IPS DF 6.9 (cell line): Measurements from ENCODE around the gene KCNT2.
"Not testable (repeated sequence)": the region's sequence is repeated elsewhere in the genome, so short reads cannot be mapped to it uniquely, and the experiment has no call there.

Experiments
- DNase-seq: peaks from one replicate; pipeline ENCODE4 v3.0.0-alpha.2; 2013; ENCODE audit warnings: low read depth, low spot score
- H3K27ac ChIP-seq: one replicate; pipeline ENCODE4 v1.5.1; 2013; ENCODE audit warnings: low read length, control low read depth
- H3K27me3 ChIP-seq: 2 replicates; pipeline ENCODE4 v1.6.1; 2013; ENCODE audit warnings: mild to moderate bottlenecking, low read length; ENCODE audit not compliant: control insufficient read depth, insufficient read depth
- H3K36me3 ChIP-seq: 2 replicates; pipeline ENCODE4 v1.6.1; 2013; ENCODE audit warnings: low read length; ENCODE audit not compliant: control insufficient read depth, insufficient read depth
- H3K4me1 ChIP-seq: 2 replicates; pipeline ENCODE4 v1.6.1; 2013; ENCODE audit warnings: low read length; ENCODE audit not compliant: control insufficient read depth, insufficient read depth
- H3K4me3 ChIP-seq: 2 replicates; pipeline ENCODE4 v1.5.1; 2013; ENCODE audit warnings: mild to moderate bottlenecking, low read length
- H3K9me3 ChIP-seq: 2 replicates; pipeline ENCODE4 v1.6.1; 2013; ENCODE audit warnings: low read length, inconsistent platforms; ENCODE audit not compliant: control insufficient read depth, insufficient read depth
- WGBS: extraction: QIAGEN DNeasy Blood & Tissue Kit; methylation state at CpG from one replicate; pipeline ENCODE4 v1.1.7; 2013; ENCODE audit warnings: mixed read lengths, missing lambda C conversion rate; ENCODE audit not compliant: insufficient read length, insufficient coverage; 5-methylcytosine and 5-hydroxymethylcytosine counted together

The KCNT2 gene

DNA sequence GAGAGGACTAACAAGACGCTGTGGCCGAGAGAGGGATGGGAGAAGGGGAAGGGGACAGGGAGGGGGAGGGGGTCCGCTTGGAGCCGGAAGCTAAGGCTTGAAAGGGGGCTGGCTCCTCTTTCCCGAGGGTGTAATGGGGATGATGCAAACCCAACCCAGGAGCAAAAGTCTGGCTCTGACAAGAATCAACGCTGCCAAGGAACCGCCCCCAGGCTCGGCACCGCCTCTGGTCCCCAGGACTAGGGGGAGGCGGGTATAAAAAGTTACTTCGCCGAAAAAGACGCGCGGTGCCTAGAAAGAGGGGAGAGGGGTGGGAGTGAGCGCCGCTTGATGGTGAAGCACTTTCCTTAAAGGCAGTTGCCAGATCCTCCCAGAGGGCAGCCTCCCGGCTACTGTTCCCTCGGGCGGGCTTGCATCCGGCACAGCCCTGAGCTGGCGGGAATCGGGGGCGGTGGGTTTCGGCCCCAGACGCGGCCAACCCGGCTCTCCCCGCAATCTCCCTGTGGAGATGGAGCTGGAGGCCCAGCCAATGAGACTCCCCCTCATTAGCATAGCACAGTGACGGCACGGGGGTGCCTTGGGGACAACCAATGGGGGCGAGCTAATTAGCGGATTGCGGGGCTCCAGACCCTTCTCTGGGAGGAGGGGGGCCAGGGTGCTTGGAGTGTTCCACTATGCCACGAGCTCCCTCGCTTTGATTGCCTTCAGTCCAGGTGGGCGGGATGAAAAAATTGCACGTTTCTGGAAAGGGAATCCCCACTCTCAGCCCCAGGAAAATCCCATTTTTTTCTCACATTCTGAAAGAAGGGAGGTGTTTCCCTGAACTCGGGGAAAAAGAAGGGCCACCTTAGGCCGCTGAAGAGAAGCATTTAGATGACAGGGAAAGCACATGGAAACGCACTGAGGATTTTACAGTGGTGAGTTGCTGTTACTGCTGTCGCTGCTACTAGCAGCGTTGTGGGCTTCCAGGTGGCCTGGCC, at the start of gene KCNT2:
Gene KCNT2 (minus strand): TSS at position 51 of the 980 bp plus-strand sequence. CDS start 131 bp downstream, outside the sequence.
- peak within 1 kb of the TSS; percentile 66 for H3K4me3 ChIP-seq

GRCh38 chr1:196655494-196655893, 47.3 kb upstream of the KCNT2 start:
- H3K4me3 ChIP-seq = no peak overlapping the region
- no peaks in the 10 kb centered on the region for H3K4me1 ChIP-seq
- DNase-seq = no peak
- no peaks in the 10 kb centered on the region for H3K36me3 ChIP-seq
- H3K9me3 ChIP-seq = no peaks in the 10 kb centered on the region
- no peaks in the 10 kb centered on the region for H3K27me3 ChIP-seq
- no CpG with 5 or more reads among the region's 3 CpGs for WGBS
- H3K27ac ChIP-seq = no peak overlapping the region

More for the DNA sequence above, at the start of gene KCNT2:
- Histone ChIP-seq H3K4me1 (peaks cover 3% of the 10 kb centered on the region; the same call in 1 of the 2 replicates), H3K27ac (peak within 1 kb of the TSS; percentile 84), H3K9me3 (no peaks in the 10 kb centered on the region), H3K27me3 (no peaks in the 10 kb centered on the region), H3K36me3 (no peaks in the 10 kb centered on the region)
- WGBS = no CpG with 5 or more reads among the region's 43 CpGs
- peak; percentile 93 for DNase-seq

DNA sequence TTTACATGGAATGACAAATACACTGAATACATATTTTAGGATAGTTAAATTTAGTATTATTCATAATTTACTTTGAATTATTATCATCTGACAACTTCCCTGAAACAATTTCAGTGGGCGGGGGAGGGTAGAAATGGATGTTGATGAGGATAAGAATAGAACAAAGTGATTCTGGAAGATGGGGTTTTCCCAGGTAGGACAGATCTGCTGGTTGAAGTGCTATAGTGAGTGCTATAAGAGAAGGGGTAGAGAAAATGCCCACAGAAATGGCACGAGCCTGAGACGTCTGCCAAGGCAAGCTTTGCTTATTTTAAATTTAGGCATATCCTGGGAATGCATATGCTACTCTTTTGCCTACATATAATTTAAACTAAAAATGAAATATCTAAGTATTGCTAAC, 46.8 kb upstream of the KCNT2 start:
- WGBS = no CpG with 5 or more reads among the region's 3 CpGs
- no peaks in the 10 kb centered on the region for H3K27me3 ChIP-seq

GRCh38 chr1:196654271-196654670, 46.0 kb upstream of the KCNT2 start:
- Histone ChIP-seq H3K27ac (no peak overlapping the region), H3K27me3 (no peaks in the 10 kb centered on the region), H3K9me3 (no peaks in the 10 kb centered on the region), H3K4me1 (no peaks in the 10 kb centered on the region), H3K4me3 (no peak overlapping the region), H3K36me3 (no peaks in the 10 kb centered on the region)
- DNase-seq = no peak
- WGBS = no CpG with 5 or more reads among the region's 2 CpGs

More for the DNA sequence above, 46.8 kb upstream of the KCNT2 start:
- Histone ChIP-seq H3K36me3 (no peaks in the 10 kb centered on the region), H3K4me3 (no peak overlapping the region), H3K27ac (no peak overlapping the region), H3K9me3 (no peaks in the 10 kb centered on the region), H3K4me1 (no peaks in the 10 kb centered on the region)
- no peak for DNase-seq

GRCh38 chr1:196651637-196652215, 43.5 kb upstream of the KCNT2 start, which contains the start of gene CFH:
CFH (plus strand) TSS chr1:196652043; CDS start chr1:196652118, 75 bp downstream.
- Histone ChIP-seq H3K4me3 (no peak within 1 kb of the TSS), H3K9me3 (no peaks in the 10 kb centered on the region), H3K27me3 (no peaks in the 10 kb centered on the region), H3K4me1 (no peaks in the 10 kb centered on the region), H3K27ac (no peak within 1 kb of the TSS), H3K36me3 (no peaks in the 10 kb centered on the region)
- no CpG with 5 or more reads among the region's 5 CpGs for WGBS
- DNase-seq = no peak

GRCh38 chr1:196651079-196651478, 42.8 kb upstream of the KCNT2 start:
- WGBS = no CpG with 5 or more reads among the region's 3 CpGs
- no peaks in the 10 kb centered on the region for H3K27me3 ChIP-seq
- no peak overlapping the region for H3K27ac ChIP-seq
- DNase-seq = no peak
- H3K4me3 ChIP-seq = no peak overlapping the region
- H3K36me3 ChIP-seq = no peaks in the 10 kb centered on the region
- H3K4me1 ChIP-seq = no peaks in the 10 kb centered on the region
- H3K9me3 ChIP-seq = no peaks in the 10 kb centered on the region

DNA sequence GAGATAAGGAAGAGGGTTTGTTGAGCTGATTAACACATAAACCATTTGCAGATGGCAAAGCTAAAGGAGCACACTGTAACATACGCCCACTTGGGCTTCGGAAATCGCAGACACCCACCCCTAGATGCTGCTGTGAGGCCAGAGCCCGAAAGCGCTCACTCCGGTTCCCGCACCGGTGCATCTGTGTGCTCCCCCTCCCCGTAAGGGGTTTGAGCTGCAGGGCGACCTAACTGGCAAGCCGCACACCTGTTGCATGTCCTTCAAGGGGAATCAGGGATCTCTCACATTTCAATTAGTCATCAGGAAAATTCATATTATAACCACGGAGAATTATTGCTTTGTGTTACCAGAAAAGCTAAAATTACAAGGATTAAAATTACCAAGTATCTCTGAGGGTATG, 42.2 kb upstream of the KCNT2 start:
- Histone ChIP-seq H3K36me3 (no peaks in the 10 kb centered on the region), H3K4me3 (no peak overlapping the region), H3K27ac (no peak overlapping the region), H3K27me3 (no peaks in the 10 kb centered on the region), H3K9me3 (no peaks in the 10 kb centered on the region), H3K4me1 (no peaks in the 10 kb centered on the region)
- no CpG with 5 or more reads among the region's 12 CpGs for WGBS
- no peak for DNase-seq

DNA sequence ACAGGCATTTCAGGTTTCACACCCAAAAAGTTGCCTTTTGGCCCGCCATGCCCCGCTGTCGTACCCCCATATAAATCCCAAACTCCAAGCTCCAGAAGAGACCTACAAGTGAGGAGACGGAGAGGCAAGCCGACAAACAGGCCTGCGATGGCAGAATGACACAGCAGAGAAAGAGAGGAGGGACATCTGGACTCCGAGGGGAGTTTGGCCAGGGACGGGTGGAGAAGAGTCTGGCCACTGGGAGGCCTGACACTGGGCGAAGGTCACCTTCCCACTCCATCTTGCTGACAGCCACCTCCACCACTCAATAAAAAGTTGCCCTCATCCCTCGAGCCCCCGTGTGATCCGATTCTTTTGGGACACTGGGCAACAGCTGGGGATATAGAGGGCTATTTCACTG, 41.8 kb upstream of the KCNT2 start:
- H3K27me3 ChIP-seq = no peaks in the 10 kb centered on the region
- H3K27ac ChIP-seq = no peak overlapping the region
- H3K4me1 ChIP-seq = no peaks in the 10 kb centered on the region
- no CpG with 5 or more reads among the region's 12 CpGs for WGBS
- no peaks in the 10 kb centered on the region for H3K9me3 ChIP-seq
- H3K36me3 ChIP-seq = no peaks in the 10 kb centered on the region
- H3K4me3 ChIP-seq = no peak overlapping the region
- DNase-seq = no peak

- Histone ChIP-seq H3K36me3 (no peaks in the 10 kb centered on the region), H3K9me3 (no peaks in the 10 kb centered on the region), H3K4me1 (no peaks in the 10 kb centered on the region), H3K27me3 (no peaks in the 10 kb centered on the region), H3K4me3 (no peak overlapping the region), H3K27ac (no peak overlapping the region)
- WGBS = no CpG with 5 or more reads among the region's 1 CpG
- no peak for DNase-seq
Observed at GRCh38 chr1:196640976-196641375, 32.7 kb upstream of the KCNT2 start.

GRCh38 chr1:196639291-196639690, 31.1 kb upstream of the KCNT2 start:
- not testable (repeated sequence) for H3K4me1 ChIP-seq, H3K36me3 ChIP-seq, H3K27ac ChIP-seq, H3K4me3 ChIP-seq, H3K27me3 ChIP-seq, DNase-seq, H3K9me3 ChIP-seq
- WGBS = no CpG with 5 or more reads among the region's 5 CpGs
